Brain microvascular endothelial cell (primary cell): Measurements from ENCODE around the gene DHX35.
A peak's percentile ranks its signal among the peaks of the same experiment; 100 is the strongest.

ENCODE experiments used
- DNase-seq: peaks from one replicate; pipeline ENCODE4 v3.0.0-alpha.2; 2020
- H3K27ac ChIP-seq: fragments of 250-450 bp; sonication (Bioruptor Pico); 2 replicates; pipeline ENCODE4 v1.5.1; 2020; ENCODE audit warnings: mild to moderate bottlenecking, moderate library complexity
- H3K27me3 ChIP-seq: fragments of 250-450 bp; sonication (Bioruptor Pico); replicated peaks from 2 replicates; pipeline ENCODE4 v1.5.1; 2020; ENCODE audit warnings: mild to moderate bottlenecking
- H3K36me3 ChIP-seq: fragments of 250-450 bp; sonication (Bioruptor Pico); replicated peaks from 2 replicates; pipeline ENCODE4 v1.5.1; 2020; ENCODE audit warnings: mild to moderate bottlenecking
- H3K4me3 ChIP-seq: 2 replicates; pipeline ENCODE4 v1.5.1; 2011; ENCODE audit warnings: low read depth, mild to moderate bottlenecking, control low read depth, low read length, moderate library complexity
- in situ Hi-C: cut with HindIII; loops from 2 replicates; pipeline ENCODE4 v1.10.0; 2017; ENCODE audit warnings: low sequenced_read_pairs, low pct_ligation_motif_present
- TF ChIP-seq, protein P1 (sequence below): IDR thresholded peaks from 2 replicates; pipeline ENCODE4 v1.5.1; 2011; ENCODE audit warnings: low read depth, mild to moderate bottlenecking, moderate library complexity, low read length, control low read depth, inconsistent platforms; ENCODE audit errors: missing control alignments

The DHX35 gene

DNA sequence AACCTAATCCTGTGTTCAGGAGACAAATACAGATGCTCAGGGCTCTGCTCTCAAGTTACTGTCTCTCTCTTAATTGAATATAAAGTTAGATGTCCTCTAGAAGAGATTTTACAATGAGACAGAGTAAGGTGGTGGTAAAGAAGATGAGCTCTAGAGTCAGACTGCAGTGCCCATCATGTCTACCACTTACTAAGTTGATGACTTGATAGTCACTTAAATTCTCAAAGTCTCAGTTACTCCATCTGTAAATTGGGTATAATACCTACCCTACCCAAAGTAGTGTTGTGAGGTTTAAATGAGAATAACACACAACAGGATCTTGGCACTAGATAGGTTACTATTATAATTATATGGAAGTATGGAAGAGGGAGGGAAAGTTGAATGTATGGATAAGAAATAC lies 1.6 kb downstream of the DHX35 start:
- Histone ChIP-seq H3K27me3 (no peaks in the 10 kb centered on the region), H3K36me3 (no peaks in the 10 kb centered on the region), H3K4me3 (no peak overlapping the region), H3K27ac (no peak overlapping the region)
- in situ Hi-C loops: no loop called here
- TF ChIP-seq, protein P1, sequence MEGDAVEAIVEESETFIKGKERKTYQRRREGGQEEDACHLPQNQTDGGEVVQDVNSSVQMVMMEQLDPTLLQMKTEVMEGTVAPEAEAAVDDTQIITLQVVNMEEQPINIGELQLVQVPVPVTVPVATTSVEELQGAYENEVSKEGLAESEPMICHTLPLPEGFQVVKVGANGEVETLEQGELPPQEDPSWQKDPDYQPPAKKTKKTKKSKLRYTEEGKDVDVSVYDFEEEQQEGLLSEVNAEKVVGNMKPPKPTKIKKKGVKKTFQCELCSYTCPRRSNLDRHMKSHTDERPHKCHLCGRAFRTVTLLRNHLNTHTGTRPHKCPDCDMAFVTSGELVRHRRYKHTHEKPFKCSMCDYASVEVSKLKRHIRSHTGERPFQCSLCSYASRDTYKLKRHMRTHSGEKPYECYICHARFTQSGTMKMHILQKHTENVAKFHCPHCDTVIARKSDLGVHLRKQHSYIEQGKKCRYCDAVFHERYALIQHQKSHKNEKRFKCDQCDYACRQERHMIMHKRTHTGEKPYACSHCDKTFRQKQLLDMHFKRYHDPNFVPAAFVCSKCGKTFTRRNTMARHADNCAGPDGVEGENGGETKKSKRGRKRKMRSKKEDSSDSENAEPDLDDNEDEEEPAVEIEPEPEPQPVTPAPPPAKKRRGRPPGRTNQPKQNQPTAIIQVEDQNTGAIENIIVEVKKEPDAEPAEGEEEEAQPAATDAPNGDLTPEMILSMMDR: no peak
- no peak for DNase-seq

DNA sequence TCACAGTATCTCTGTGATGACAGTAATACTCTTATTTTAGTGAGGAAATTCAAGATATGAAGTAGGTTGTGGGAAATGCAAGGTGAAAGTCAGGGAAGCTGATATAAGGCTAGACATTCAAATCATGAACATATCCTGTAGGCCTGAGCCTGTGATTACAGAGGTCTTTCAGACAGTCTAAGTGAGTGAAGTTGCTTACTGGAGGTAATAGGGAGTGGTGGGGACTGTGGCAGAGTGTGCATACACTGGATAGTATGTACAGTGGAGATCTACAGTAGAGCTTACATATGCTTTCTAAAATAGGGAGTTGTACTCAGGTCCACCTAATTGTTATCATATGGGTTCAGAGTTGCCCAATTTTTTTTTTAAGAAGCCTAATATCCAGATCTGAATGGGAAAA lies 3.1 kb downstream of the DHX35 start:
- in situ Hi-C loops: no loop called here
- Histone ChIP-seq H3K4me3 (no peak overlapping the region), H3K27me3 (no peaks in the 10 kb centered on the region), H3K36me3 (no peaks in the 10 kb centered on the region), H3K27ac (no peak overlapping the region)
- DNase-seq: no peak
- TF ChIP-seq, protein P1: no peak

DNA sequence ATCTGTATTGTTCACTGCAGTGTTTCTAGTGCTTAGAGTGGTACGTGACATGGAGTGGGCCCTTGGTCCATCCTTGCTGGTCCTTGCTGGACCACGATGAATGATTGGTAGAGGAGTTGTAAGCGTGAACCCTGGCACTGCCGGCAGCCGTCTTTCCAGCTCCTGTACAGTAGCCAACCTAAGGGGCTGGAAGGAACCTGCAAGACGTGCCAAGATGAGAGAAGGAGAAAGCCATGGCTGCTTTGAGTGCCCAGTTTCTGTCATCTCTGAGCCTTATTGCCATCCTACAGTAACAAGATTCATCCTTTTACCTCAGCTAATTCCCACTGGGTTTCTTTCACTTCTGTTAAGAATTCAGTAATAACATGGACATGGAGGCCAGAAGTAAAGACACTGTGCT lies 5.9 kb downstream of the DHX35 start:
- in situ Hi-C loops: no loop called here
- TF ChIP-seq, protein P1: no peak
- Histone ChIP-seq H3K36me3 (no peaks in the 10 kb centered on the region), H3K4me3 (no peak overlapping the region), H3K27me3 (no peaks in the 10 kb centered on the region), H3K27ac (no peak overlapping the region)
- DNase-seq: no peak

DNA sequence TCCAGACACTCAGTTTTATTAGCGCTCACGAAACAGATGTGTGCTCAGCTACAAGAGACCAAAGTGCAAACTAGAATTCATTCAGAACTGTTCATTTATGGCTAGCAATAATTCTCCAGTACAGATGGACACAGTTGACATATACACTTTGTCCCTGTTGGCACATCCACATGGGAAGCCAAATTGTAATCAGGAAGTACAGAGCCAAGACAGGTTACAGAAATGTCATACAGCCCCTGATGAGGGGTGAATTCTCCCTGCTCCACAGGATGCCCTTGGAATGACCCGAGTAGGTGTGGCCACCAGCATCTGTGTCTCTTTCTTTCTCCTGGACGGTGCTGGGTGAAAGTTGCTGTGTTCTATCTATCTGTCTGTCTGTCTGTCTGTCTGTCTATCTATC lies 7.6 kb downstream of the DHX35 start:
- H3K27ac ChIP-seq: peak overlapping the region; percentile 85
- peak; percentile 31 for DNase-seq

DNA sequence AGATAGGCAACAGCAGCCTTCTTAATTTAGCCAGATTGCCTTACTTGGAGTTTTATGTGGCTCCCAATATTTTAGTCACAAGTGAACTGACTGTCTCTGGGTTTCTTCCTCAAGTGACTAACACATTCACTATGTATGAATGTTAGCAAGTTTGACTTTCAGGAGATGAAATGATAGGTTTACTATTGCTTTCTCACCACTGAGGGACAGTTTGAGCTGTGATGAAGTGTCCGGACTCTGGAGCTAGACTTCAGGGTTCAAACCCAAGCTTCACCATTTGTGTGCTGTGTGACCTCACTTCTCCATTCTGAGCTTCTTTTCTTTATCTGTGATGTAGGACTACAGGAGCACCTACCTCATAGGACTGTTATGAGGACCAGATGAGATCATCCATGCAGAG lies 8.2 kb downstream of the DHX35 start:
- in situ Hi-C loops: no loop called here
- H3K4me3 ChIP-seq: no peak overlapping the region
- DNase-seq: peak; percentile 81
- no peaks in the 10 kb centered on the region for H3K36me3 ChIP-seq
- H3K27me3 ChIP-seq: no peaks in the 10 kb centered on the region
- H3K27ac ChIP-seq: peak overlapping the region; percentile 85
- TF ChIP-seq, protein P1: no peak

More for the DNA sequence above, 7.6 kb downstream of the DHX35 start:
- in situ Hi-C loops: no loop called here
- TF ChIP-seq, protein P1: no peak
- Histone ChIP-seq H3K36me3 (no peaks in the 10 kb centered on the region), H3K4me3 (no peak overlapping the region), H3K27me3 (no peaks in the 10 kb centered on the region)

DNA sequence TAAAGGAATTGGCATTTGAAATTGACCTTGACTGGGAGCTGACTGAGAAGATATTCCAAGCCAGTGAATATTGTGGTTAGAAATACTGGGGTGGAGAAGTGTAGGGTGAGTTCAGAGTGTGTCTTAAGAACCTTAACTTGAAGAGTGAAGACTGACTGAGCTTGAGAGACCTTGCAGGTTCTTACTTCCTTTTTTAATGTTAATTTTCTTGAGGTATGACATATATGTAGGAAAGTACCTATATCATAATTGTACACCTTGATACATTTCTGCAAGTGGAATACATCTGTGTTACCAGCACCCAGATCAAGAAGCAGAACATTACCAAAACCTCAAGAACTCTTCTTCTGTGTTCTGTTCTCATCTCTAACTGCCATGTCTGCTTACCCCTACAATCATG lies 11.0 kb downstream of the DHX35 start:
- TF ChIP-seq, protein P1: no peak
- Histone ChIP-seq H3K27ac (no peak overlapping the region), H3K36me3 (no peaks in the 10 kb centered on the region), H3K4me3 (no peak overlapping the region), H3K27me3 (no peaks in the 10 kb centered on the region)
- no peak for DNase-seq
- in situ Hi-C loops: no loop called here
